Activated B cell treated with CpG ODN at 0.5 μM for 24 hours (primary cell): ENCODE data around the gene DCAKD. TPM values are rescaled to one million over a fixed set of nuclear protein-coding genes. Genes with fewer than 3 reads are reported as not detected.

Source experiments
- ATAC-seq: fragments of 200-7000 bp; cut with Tn5 transposase; one replicate; pipeline ENCODE4 v1.10.0; 2021; ENCODE audit warnings: low read depth, mild to moderate bottlenecking, moderate library complexity
- CTCF ChIA-PET: fragments of 350-600 bp; sonication (Branson Sonifier 250); formaldehyde crosslinking; loops from one replicate; lab custom pipeline; 2021; ENCODE audit warnings: antibody characterized with exemption; lab: Charles Lee
- POLR2A ChIA-PET: fragments of 350-600 bp; sonication (Branson Sonifier 250); formaldehyde crosslinking; loops from one replicate; lab custom pipeline; 2021; ENCODE audit warnings: antibody characterized with exemption; lab: Charles Lee
- DNase-seq: peaks from one replicate; pipeline ENCODE4 v3.0.0; 2022
- H3K27ac Mint-ChIP-seq: one replicate; pipeline ENCODE4 v1.8.0; 2020; ENCODE audit warnings: mixed read lengths
- H3K27me3 Mint-ChIP-seq: one replicate; pipeline ENCODE4 v1.8.0; 2021; ENCODE audit warnings: mixed read lengths
- H3K36me3 Mint-ChIP-seq: one replicate; pipeline ENCODE4 v1.8.0; 2021; ENCODE audit warnings: low read depth, mixed read lengths
- H3K4me1 Mint-ChIP-seq: one replicate; pipeline ENCODE4 v1.8.0; 2021; ENCODE audit warnings: mixed read lengths
- H3K4me3 Mint-ChIP-seq: one replicate; pipeline ENCODE4 v1.8.0; 2020; ENCODE audit warnings: mild to moderate bottlenecking, mixed read lengths
- H3K9me3 Mint-ChIP-seq: one replicate; pipeline ENCODE4 v1.8.0; 2020; ENCODE audit warnings: mixed read lengths
- intact Hi-C: fragments of 100-400 bp; cut with micrococcal nuclease; formaldehyde crosslinking; loops from one replicate; pipeline ENCODE4 v1.15.1; 2024
- total RNA-seq: library from RNA; stranded (reverse); gene quantifications from 2 replicates; pipeline ENCODE4 v1.2.3, GENCODE V29; 2022
- TF ChIP-seq, protein P1 (sequence below): fragments of 200-600 bp; IDR thresholded peaks from one replicate; pipeline ENCODE4 v1.8.0; 2022; ENCODE audit warnings: antibody characterized with exemption, mild to moderate bottlenecking

Gene DCAKD
- 12.9 and 15.6 TPM in 2 replicates for total RNA-seq

DNA sequence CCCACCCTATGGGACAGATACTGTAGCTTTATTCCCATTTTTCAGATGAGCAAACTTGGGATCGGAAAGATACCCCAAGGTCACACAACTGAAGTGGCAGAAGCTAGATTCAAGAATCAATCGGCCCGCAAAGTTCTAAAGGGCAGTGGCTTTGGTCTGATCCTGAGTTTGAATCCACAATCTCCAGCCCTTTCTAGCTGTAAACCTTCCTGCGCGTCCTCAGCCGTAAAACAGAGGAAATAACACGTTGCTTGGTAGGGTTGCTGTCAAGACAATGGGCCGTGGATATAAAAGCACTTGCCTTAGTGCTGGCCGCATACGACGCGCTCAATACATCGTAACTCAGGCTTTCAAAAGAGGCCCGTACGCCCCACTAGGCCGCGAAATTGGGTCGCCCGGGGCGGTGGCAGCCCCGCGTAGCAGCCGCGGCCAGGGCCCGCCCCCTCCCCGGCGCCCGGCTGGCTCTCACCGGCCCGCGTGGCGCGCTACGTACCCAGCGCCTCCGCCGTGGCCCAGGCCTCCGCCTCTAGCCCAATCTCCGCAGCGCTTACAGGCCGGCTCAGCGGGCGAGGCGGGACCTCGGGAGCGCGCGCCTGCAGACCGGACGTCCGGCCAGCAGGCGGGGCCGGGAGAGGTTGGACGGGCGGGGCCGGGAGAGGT, at the start of gene DCAKD:
Gene DCAKD (minus strand): TSS at position 573 of the 660 bp plus-strand sequence. CDS start 16,747 bp downstream, outside the sequence.
- peaks cover 1% of the 10 kb centered on the region for H3K36me3 Mint-ChIP-seq
- no peaks in the 10 kb centered on the region for H3K27me3 Mint-ChIP-seq
- ChIA-PET POLR2A (interaction anchor here (0.6 to 3.5 kb wide), 11 partner anchors 10 to 980 kb away, joined by 3 to 46 read pairs (median 3); partner anchors contain the start of genes ACBD4, C1QL1, HEXIM1 and HEXIM2), CTCF (interaction anchor here (0.6 to 1.2 kb wide), 4 partner anchors 12 to 133 kb away, joined by 3 to 4 read pairs (median 3); no protein-coding TSS in a partner anchor)
- peaks cover 26% of the 10 kb centered on the region for H3K4me1 Mint-ChIP-seq
- ATAC-seq: peak; percentile 99
- H3K9me3 Mint-ChIP-seq: no peaks in the 10 kb centered on the region
- H3K4me3 Mint-ChIP-seq: peak within 1 kb of the TSS; percentile 86
- H3K27ac Mint-ChIP-seq: peak within 1 kb of the TSS; percentile 93
- intact Hi-C loops: loop anchor here (1.0 kb wide), 1 partner anchor 10 kb away; the partner anchor contains the start of gene NMT1
- TF ChIP-seq, protein P1, sequence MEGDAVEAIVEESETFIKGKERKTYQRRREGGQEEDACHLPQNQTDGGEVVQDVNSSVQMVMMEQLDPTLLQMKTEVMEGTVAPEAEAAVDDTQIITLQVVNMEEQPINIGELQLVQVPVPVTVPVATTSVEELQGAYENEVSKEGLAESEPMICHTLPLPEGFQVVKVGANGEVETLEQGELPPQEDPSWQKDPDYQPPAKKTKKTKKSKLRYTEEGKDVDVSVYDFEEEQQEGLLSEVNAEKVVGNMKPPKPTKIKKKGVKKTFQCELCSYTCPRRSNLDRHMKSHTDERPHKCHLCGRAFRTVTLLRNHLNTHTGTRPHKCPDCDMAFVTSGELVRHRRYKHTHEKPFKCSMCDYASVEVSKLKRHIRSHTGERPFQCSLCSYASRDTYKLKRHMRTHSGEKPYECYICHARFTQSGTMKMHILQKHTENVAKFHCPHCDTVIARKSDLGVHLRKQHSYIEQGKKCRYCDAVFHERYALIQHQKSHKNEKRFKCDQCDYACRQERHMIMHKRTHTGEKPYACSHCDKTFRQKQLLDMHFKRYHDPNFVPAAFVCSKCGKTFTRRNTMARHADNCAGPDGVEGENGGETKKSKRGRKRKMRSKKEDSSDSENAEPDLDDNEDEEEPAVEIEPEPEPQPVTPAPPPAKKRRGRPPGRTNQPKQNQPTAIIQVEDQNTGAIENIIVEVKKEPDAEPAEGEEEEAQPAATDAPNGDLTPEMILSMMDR: no peak
- peak; percentile 86 for DNase-seq

DNA sequence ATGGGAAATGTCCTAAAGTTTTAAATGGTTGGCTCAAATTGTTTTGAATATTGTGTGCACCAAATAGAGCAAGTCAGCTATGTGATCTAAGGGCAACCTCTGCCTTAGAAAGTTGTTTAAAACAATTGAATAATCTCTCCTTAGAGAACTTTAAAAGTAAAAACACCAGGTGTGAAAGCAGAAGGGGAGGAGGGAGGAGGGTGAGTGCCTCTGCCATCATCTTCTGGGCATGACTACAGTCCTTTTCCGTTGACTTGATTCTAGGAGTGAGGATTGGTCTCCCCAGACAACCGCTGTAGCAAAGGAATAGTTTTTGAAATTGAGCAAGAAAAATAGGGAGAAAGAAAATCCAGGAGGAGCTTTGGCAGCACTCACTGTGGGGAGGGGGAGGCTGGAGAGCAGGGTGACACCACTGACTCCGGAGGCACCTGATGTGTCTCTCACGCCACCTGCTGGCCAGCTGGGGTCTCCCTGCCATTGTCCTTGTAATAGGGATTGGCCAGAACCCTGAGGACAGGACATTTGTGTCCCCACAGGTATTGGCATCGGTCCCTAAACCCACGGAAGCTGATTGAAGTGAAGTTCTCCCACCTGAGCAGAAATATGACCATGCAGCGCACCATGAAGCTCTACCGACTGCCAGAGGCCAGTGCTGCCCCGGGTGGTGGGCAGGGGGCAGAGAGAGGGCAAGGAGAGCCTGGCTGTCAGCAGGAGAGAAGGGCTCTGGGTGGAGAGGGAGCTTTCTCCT, 47.6 kb upstream of the DCAKD start:
- TF ChIP-seq, protein P1: no peak
- peaks cover 79% of the 10 kb centered on the region for H3K36me3 Mint-ChIP-seq
- no peaks in the 10 kb centered on the region for H3K27me3 Mint-ChIP-seq
- no peaks in the 10 kb centered on the region for H3K9me3 Mint-ChIP-seq
- H3K4me1 Mint-ChIP-seq: peaks cover 8% of the 10 kb centered on the region
- CTCF ChIA-PET: interaction anchor here (0.7 to 2.8 kb wide), 20 partner anchors 10 to 200 kb away, joined by 3 to 29 read pairs (median 3); partner anchors contain the start of gene EFTUD2
- H3K4me3 Mint-ChIP-seq: no peak overlapping the region
- ATAC-seq: peak; percentile 90
- intact Hi-C loops: loop anchor here (1.0 to 5.0 kb wide), 5 partner anchors 80 to 324 kb away; partner anchors contain the start of gene C1QL1
- peak; percentile 67 for DNase-seq
- POLR2A ChIA-PET: interaction anchor here (0.7 to 0.8 kb wide), 2 partner anchors 183 to 200 kb away, joined by 3 read pairs; partner anchors contain the start of genes EFTUD2 and GFAP
- no peak overlapping the region for H3K27ac Mint-ChIP-seq

- no peaks in the 10 kb centered on the region for H3K27me3 Mint-ChIP-seq
Observed at GRCh38 chr17:45098081-45098868, 46.8 kb upstream of the DCAKD start.

DNA sequence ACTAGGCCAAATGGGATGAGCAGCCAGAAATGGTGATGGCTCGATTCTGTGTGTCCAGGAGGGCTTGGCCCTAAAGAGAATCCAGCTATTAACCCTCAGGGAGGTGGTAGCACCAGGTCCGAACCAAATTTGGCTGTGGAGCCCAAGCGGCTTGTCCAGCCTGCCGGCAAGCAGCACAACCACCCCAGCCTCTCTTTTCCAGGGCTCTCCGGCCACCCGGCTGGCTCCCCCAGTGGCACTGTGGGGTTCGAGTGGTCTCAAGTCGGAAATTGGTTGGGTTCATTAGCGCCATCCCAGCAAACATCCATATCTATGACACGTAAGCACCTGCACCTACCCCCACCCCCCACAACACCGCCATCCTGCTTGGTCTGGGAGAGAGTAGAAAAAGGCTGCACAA, 45.5 kb upstream of the DCAKD start:
- POLR2A ChIA-PET: interaction anchor here (1.0 kb wide), 1 partner anchor 36 kb away, joined by 3 read pairs; the partner anchor contains the start of gene NMT1

More at GRCh38 chr17:45098081-45098868, 46.8 kb upstream of the DCAKD start:
- no peak for DNase-seq
- Mint-ChIP-seq H3K36me3 (peaks cover 79% of the 10 kb centered on the region), H3K9me3 (no peaks in the 10 kb centered on the region), H3K27ac (no peak overlapping the region), H3K4me3 (no peak overlapping the region), H3K4me1 (peaks cover 8% of the 10 kb centered on the region)
- ChIA-PET CTCF (interaction anchor here (0.7 to 2.8 kb wide), 15 partner anchors 11 to 199 kb away, joined by 3 to 29 read pairs (median 3); partner anchors contain the start of gene EFTUD2), POLR2A (interaction anchor here (0.6 kb wide), 1 partner anchor 49 kb away, joined by 7 read pairs; no protein-coding TSS in a partner anchor)
- no peak for ATAC-seq
- intact Hi-C loops: loop anchor here (2.0 to 5.0 kb wide), 2 partner anchors 79 to 131 kb away; partner anchors contain the start of gene C1QL1
- TF ChIP-seq, protein P1: no peak

More for the DNA sequence above, 45.5 kb upstream of the DCAKD start:
- DNase-seq (no peak), ATAC-seq (no peak)
- H3K36me3 Mint-ChIP-seq: peaks cover 78% of the 10 kb centered on the region
- no peak overlapping the region for H3K27ac Mint-ChIP-seq
- H3K4me1 Mint-ChIP-seq: peaks cover 8% of the 10 kb centered on the region
- H3K9me3 Mint-ChIP-seq: no peaks in the 10 kb centered on the region
- H3K4me3 Mint-ChIP-seq: no peak overlapping the region
- H3K27me3 Mint-ChIP-seq: no peaks in the 10 kb centered on the region
- intact Hi-C loops: loop anchor here (1.0 to 5.0 kb wide), 3 partner anchors 35 to 130 kb away; partner anchors contain the start of genes C1QL1 and PLCD3
- CTCF ChIA-PET: interaction anchor here (1.0 to 2.1 kb wide), 2 partner anchors 11 to 101 kb away, joined by 3 to 8 read pairs; no protein-coding TSS in a partner anchor
- TF ChIP-seq, protein P1: no peak
